Epithelial cell of esophagus (primary cell): ENCODE results near the gene ZWILCH.

ENCODE experiments used
- DNase-seq: peaks from one replicate; pipeline ENCODE4 v3.0.0; 2010; ENCODE audit warnings: low read depth
- H3K4me3 ChIP-seq: 2 replicates; pipeline ENCODE4 v1.5.1; 2011; ENCODE audit warnings: mild to moderate bottlenecking, low read length, control low read depth
- TF ChIP-seq, protein P1 (sequence below): IDR thresholded peaks from 2 replicates; pipeline ENCODE4 v1.5.1; 2011; ENCODE audit warnings: low read depth, mild to moderate bottlenecking, low read length, control low read depth, inconsistent platforms; ENCODE audit not compliant: insufficient read depth; ENCODE audit errors: missing control alignments

The ZWILCH gene

DNA sequence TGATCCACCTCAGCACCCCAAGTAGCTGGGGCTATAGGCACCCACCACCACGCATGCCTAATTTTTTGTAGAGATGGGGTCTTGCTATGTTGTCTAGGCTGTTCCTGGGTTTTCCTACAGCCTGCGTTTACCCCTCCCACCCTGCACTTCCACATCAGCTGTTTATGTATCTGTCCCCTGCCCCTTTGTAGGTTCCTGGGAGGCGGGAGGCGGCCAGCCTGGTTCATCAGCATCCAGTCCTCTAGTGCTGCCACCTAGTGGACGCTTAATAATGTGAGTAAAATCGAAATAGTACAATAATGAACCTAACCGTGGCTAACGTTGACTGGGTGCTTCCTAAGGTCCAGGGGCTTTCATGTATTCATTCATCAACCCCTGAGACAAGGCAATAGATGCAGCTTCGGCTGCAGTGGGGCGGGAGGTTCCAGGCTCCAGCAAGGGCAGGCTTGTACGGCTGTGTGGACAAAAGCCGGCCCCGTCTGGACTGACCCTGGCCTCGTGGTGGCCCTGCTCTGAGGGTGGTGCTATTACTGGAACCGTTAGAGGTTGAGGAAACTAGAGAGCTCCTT, 61.9 kb downstream of the ZWILCH start:
- DNase-seq: peak; percentile 71
- TF ChIP-seq, protein P1, sequence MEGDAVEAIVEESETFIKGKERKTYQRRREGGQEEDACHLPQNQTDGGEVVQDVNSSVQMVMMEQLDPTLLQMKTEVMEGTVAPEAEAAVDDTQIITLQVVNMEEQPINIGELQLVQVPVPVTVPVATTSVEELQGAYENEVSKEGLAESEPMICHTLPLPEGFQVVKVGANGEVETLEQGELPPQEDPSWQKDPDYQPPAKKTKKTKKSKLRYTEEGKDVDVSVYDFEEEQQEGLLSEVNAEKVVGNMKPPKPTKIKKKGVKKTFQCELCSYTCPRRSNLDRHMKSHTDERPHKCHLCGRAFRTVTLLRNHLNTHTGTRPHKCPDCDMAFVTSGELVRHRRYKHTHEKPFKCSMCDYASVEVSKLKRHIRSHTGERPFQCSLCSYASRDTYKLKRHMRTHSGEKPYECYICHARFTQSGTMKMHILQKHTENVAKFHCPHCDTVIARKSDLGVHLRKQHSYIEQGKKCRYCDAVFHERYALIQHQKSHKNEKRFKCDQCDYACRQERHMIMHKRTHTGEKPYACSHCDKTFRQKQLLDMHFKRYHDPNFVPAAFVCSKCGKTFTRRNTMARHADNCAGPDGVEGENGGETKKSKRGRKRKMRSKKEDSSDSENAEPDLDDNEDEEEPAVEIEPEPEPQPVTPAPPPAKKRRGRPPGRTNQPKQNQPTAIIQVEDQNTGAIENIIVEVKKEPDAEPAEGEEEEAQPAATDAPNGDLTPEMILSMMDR: peak; percentile 75
- no peak overlapping the region for H3K4me3 ChIP-seq

DNA sequence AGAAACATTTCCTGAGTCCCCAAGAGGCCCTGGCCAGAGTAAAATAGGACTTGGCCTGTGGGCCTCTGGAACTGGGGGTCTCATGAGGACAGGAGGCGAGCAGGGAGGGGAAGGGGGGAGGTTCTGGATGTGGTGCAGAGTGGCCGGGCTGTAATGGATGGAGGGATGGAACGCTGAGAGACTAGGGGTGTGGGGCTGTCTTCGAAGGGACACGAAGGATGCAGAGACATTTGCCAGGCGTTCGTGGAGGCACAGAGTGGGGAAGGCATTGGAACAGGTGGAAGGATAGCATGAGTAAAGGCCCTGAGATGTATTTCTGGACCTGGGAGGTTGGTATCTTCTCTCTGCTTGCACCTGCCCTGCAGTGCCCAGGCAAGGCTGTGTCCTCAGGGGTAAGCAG, 62.8 kb downstream of the ZWILCH start:
- TF ChIP-seq, protein P1: no peak
- H3K4me3 ChIP-seq: no peak overlapping the region
- no peak for DNase-seq

DNA sequence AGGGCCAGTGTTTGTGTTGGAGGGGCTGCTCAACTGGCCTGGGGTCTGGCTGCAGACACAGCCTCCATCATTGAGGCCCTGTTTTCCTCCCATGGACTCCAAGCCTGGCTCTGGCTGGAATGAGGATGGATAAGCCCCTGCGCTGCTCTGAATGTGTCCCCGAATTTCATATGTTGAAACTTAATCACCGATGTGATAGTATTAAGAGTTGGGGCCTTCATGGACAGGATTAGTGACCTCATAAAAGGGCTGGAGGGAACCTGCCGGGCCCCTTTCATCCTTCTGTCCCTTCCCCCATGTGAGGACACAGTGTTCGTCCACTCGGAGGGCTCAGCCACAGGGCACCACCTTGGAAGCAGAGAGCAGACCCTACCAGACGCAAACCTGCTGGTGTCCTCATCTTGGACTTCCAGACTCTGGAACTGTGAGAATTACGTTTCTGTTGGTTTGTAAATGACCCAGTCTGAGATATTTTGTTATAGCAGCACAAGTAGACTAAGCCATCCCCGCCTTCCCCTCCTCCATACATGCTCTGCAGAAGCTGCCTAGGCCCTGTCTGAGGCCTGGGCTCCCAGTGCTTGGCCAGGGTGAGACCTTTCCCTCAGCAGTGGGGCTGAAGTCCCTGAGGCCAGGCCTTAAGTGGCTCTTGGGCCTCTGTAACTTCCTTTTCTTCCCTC, 64.5 kb downstream of the ZWILCH start:
- no peak for DNase-seq
- no peak overlapping the region for H3K4me3 ChIP-seq
- TF ChIP-seq, protein P1: no peak

DNA sequence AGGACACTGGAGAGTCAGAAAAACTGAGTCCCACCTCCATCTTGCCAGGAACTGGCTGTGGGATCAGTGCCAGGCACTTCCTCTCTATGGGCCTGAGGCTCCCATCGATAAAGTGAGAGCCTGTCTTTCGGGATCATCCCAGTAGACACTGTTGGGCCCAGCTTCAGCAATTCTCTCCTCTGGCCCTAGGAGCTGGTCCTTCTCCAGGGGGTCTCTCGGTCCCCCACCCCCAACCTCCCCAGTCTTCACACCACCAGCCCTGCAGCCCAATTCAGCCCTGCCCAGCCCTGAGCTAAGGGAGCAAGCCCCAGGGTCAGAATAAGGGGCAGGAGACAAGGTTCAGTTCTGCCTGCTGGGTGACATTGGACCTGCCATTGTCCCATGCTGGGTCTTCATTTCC, 65.2 kb downstream of the ZWILCH start:
- no peak overlapping the region for H3K4me3 ChIP-seq
- TF ChIP-seq, protein P1: no peak
- DNase-seq: no peak

DNA sequence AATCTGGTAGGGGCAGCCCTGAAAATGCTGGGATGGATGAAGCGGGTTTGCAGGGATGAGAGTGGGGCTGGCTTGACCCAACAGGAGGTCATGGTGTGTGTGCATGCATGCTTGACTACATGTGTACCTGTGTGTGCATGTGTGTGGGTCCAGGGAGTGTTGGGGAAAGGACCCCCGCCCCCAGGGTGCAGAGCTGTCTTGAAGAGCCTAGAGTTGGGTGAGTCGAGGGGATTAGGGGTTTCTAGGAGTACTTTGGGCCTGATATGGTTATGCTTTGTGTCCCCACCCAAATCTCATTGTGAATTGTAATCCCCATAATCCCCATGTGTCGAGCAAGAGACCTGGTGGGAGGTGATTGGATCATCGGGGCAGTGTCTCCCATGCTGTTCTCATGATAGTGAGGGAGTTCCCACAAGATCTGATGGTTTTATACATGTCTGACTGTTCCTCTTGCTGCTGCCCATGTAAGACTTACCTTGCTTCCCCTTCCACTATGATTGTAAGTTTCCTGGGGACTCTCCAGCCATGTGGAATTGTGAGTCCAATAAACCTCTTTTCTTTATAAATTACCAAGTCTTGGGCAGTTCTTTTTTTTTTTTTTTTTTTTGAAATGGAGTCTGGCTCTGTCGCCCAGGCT, 65.8 kb downstream of the ZWILCH start:
- TF ChIP-seq, protein P1: no peak
- no peak overlapping the region for H3K4me3 ChIP-seq
- no peak for DNase-seq

DNA sequence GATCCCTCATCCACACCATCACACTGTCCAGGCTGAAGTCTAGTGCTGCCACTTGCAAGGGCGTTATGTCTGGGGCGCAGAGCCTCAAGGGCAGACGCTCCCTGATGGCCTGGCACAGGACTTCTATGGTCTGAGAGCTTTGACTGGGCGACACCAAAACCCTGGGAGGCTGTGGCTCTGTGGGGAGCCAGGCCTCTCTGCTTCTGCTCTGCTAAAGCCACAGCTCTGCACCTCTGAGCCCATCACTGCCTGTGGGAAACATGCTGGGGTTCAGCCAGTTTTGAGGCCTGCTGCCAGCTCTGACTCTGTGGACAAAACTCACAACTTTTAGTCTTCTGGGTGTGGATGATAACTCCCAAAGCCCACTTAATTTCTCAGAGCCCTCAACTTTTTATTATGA, 67.0 kb downstream of the ZWILCH start:
- TF ChIP-seq, protein P1: no peak
- DNase-seq: no peak
- no peak overlapping the region for H3K4me3 ChIP-seq
